HL-60 (cell line): ENCODE measurements around the gene GRIN2D.
"Not testable (repeated sequence)": the region's sequence is repeated elsewhere in the genome, so short reads cannot be mapped to it uniquely, and the experiment has no call there.

Experiments used
- DNase-seq, 2 experiments: peaks; one replicate each; pipeline ENCODE4 v3.0.0-alpha.2; 2010 to 2020; ENCODE audit warnings: low read depth in 1 of 2, low spot score in 1 of 2
- H3K27ac ChIP-seq: fragments of 250-450 bp; sonication (Bioruptor Pico); replicated peaks from 2 replicates; pipeline ENCODE4 v1.5.1; 2020; ENCODE audit warnings: mild to moderate bottlenecking, moderate library complexity
- H3K27me3 ChIP-seq: fragments of 250-450 bp; sonication (Bioruptor Pico); 2 replicates; pipeline ENCODE4 v1.5.1; 2021; ENCODE audit warnings: mild to moderate bottlenecking, moderate library complexity; ENCODE audit not compliant: insufficient read depth, poor library complexity, severe bottlenecking
- H3K4me3 ChIP-seq: replicated peaks from 2 replicates; pipeline ENCODE4 v1.5.1; 2011; ENCODE audit warnings: mild to moderate bottlenecking, control low read depth, low read length; ENCODE audit not compliant: insufficient read depth
- CTCF ChIP-seq: IDR thresholded peaks from one replicate; pipeline ENCODE4 v1.5.1; 2011; ENCODE audit warnings: low read length, control low read depth, inconsistent platforms; ENCODE audit not compliant: insufficient read depth
- GABPA ChIP-seq: IDR thresholded peaks from 2 replicates; pipeline ENCODE4 v1.6.1; 2012; ENCODE audit warnings: low read depth
- POLR2AphosphoS5 ChIP-seq: IDR thresholded peaks from 2 replicates; pipeline ENCODE4 v1.6.1; 2012; ENCODE audit warnings: low read depth
- REST ChIP-seq: IDR thresholded peaks from 2 replicates; pipeline ENCODE4 v1.6.1; 2012; ENCODE audit warnings: low read depth; ENCODE audit not compliant: insufficient replicate concordance
- SPI1 ChIP-seq: IDR thresholded peaks from 2 replicates; pipeline ENCODE4 v1.6.1; 2012; ENCODE audit warnings: low read depth, mild to moderate bottlenecking, borderline replicate concordance

The GRIN2D gene

DNA sequence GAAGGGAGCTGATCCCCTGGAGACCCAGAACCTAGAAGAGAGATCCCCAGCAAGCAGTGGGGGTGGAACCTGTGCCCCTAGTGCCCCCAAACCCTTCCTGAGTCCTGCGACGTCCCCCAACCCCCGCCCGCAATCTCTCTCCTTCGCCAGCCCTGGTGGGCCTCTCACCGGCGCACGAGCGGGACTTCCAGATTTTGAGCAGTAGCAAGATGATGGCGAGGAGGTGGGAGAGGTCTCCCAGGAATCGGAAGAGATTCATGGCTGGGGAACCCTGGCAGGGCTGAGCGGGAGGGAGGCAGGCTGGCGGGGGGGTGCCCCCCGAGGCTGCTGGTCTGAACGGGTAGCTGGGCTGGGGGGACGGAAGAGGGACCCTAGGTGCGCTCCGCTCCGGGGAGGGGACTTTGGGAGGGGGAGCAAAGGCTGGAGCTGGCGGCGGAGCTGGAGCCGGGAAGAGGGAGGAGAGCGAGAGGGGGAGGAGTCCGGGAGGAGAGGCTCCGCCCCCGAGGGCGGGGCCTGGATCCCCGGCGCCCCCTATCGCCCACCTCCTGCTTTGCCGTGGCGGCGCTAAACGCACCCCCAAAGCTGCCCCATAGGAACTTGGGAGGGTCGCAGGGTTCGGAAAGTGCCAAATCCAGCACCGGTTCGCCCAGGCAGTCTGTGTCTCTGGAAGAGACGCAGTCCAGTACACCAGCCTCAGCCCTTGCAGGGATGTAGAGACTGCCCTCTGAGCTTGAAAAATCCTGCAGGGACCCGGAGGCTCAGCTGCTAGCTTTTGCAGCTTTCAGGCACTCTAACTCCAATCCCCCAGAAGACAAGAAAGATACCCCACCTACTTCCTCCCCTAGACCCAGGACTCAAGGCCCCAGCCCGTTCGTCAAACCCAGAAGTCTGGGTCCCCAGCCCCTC lies 2.1 kb upstream of the GRIN2D start, which contains the start of gene KDELR1:
Gene KDELR1 (minus strand): TSS at position 452 of the 906 bp plus-strand sequence. CDS start 193 bp downstream, at position 259.
- peaks cover 39% of the 10 kb centered on the region for H3K27me3 ChIP-seq
- H3K4me3 ChIP-seq = peak within 1 kb of the TSS; percentile 79
- H3K27ac ChIP-seq = peak within 1 kb of the TSS; percentile 81
- TF ChIP-seq REST = no peak
- TF ChIP-seq CTCF = peak; percentile 94
- peak; percentile 61 to 75 for DNase-seq

DNA sequence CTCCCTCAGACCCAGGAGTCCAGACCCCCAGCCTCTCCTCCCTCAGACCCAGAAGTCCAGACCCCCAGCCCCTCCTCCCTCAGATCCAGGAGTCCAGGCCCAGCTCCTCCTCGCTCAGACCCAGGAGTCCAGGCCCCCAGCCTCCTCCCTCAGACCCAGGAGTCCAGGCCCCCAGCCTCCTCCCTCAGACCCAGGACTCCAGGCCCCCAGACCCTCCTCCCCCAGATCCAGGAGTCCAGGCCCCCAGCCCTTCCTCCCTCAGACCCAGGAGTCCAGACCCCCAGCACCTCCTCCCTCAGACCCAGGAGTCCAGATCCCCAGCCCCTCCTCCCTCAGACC lies 1.5 kb upstream of the GRIN2D start:
- H3K27ac ChIP-seq, DNase-seq, H3K4me3 ChIP-seq: not testable (repeated sequence)
- H3K27me3 ChIP-seq = peaks cover 44% of the 10 kb centered on the region

GRCh38 chr19:48392860-48393558 lies 459 bp upstream of the GRIN2D start:
- TF ChIP-seq CTCF (no peak), POLR2AphosphoS5 (no peak), GABPA (no peak), REST (no peak), SPI1 (no peak)
- H3K27me3 ChIP-seq = peaks cover 52% of the 10 kb centered on the region
- no peak overlapping the region for H3K27ac ChIP-seq
- H3K4me3 ChIP-seq = no peak overlapping the region
- DNase-seq = no peak

- H3K27ac ChIP-seq = no peak overlapping the region
- no peak overlapping the region for H3K4me3 ChIP-seq
- no peak for TF ChIP-seq GABPA
- DNase-seq = no peak
- H3K27me3 ChIP-seq = peaks cover 52% of the 10 kb centered on the region
Observed at GRCh38 chr19:48394331-48395169, 1.1 kb downstream of the GRIN2D start.
